WI38 (cell line): Measurements from ENCODE around the gene GABPB1.

Source experiments
- H3K4me3 ChIP-seq: 2 replicates; pipeline ENCODE4 v1.5.1; 2011; ENCODE audit warnings: low read depth, mild to moderate bottlenecking, control low read depth, low read length
- TF ChIP-seq, protein P1 (sequence below): IDR thresholded peaks from 2 replicates; pipeline ENCODE4 v1.5.1; 2012; ENCODE audit warnings: low read depth, mild to moderate bottlenecking, control low read depth, low read length

The GABPB1 gene

GRCh38 chr15:50250760-50251394 is 104.1 kb downstream of the GABPB1 start:
- TF ChIP-seq, protein P1, sequence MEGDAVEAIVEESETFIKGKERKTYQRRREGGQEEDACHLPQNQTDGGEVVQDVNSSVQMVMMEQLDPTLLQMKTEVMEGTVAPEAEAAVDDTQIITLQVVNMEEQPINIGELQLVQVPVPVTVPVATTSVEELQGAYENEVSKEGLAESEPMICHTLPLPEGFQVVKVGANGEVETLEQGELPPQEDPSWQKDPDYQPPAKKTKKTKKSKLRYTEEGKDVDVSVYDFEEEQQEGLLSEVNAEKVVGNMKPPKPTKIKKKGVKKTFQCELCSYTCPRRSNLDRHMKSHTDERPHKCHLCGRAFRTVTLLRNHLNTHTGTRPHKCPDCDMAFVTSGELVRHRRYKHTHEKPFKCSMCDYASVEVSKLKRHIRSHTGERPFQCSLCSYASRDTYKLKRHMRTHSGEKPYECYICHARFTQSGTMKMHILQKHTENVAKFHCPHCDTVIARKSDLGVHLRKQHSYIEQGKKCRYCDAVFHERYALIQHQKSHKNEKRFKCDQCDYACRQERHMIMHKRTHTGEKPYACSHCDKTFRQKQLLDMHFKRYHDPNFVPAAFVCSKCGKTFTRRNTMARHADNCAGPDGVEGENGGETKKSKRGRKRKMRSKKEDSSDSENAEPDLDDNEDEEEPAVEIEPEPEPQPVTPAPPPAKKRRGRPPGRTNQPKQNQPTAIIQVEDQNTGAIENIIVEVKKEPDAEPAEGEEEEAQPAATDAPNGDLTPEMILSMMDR: no peak

DNA sequence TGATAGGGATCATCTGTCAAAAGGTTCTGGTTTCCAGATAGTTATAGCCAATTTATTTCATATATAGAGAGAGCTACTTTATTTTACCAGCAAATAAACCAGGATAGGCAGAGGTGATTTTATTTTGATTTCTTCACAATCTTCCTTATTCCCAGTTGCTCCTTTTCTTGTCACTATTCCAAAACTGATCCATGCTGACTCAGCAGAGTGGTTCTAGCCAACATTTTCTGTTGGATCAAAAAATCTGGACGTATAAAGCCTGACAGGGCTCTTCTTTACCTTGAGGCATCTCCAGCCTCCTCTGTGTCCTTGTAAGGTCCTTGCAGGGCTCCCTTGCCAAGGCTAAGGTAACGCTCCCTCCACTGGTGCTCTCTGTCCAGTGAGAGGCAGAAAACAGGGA is 105.3 kb downstream of the GABPB1 start:
- TF ChIP-seq, protein P1: no peak
- no peak overlapping the region for H3K4me3 ChIP-seq

More at GRCh38 chr15:50250760-50251394, 104.1 kb downstream of the GABPB1 start:
- no peak overlapping the region for H3K4me3 ChIP-seq

DNA sequence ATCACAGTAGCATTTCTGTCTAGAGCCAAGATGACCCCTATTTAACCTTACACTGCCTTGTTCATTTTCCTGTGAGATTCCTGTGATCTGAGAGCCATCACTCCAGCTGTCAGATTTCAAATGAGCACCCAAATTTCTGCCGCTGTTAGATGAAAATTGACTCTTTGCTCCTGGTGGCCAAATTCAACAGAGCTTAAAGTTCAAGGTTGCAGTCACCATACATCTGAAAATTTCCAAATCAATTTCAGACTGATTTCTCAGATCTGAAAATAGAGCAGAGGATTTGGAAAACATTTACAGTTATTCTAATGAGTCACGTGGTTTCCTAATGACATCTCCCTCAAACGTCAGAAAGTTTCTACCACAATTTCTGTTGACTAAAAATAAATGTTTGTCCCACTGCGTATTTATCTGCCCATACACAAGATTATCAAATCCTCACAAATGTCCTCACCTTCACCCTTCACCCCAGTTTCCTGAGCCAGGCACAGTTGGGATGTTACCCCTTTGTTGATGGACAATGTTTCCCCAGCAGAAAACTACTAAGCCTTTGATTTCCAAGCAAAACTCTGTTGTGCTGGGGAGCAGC is 105.9 kb downstream of the GABPB1 start:
- no peak overlapping the region for H3K4me3 ChIP-seq
- TF ChIP-seq, protein P1: no peak

DNA sequence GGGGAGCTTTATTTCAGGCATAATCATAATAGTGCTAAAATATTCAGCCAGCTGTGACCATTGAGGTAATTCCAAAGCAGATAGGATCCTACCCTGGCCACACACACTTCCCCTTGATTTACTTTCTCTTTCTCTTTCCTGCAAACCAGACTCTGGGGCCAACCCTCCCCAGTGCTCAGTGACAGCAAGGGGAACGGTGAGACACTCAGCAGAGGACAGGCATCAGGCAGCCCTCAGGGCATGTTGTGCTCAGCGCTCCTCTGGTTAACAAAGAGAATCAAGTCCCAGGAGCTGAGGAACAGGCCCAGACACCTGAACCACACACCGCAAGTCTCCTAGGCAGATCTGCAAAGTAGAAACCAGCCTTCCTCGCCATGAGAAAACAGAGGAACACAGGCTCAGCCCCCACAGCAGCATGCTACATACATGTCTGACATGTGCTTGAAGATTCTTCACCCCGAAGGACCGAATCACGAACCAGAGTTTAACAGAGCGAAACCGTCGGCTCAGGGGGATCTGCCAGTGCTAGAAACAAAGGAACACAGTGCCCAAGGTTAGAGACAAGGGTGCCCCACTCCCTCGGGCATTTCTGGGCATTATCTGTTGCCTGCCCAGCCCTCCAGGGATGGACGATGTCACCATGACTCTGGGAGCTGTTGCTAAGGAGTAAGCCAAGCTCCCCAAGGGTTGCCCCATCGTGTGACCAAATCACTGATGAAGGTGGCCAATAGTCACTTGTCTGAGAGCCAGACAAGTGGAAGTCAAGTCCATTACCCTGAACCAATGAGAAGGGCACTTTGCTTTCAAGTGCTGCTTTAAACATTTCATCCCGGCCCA is 107.0 kb downstream of the GABPB1 start:
- H3K4me3 ChIP-seq: no peak overlapping the region
- TF ChIP-seq, protein P1: no peak

DNA sequence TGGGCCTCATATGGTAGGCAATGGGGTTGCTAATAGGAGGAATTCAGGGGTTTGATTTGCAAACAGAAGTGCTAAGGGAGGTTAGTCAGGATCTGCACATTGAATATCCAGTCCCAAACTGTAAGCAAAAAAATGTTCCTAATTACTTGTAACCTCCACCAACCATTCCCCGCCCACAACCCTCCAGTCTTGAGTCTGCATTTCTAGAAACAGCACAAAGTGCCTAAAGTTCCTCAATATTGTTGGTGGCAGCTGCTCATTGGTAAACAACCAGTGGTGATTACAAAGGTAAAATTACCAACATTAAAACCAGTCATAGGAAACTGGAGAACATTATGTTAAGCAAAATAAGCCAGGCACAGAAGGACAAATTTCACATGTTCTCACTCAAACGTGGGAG is 108.4 kb downstream of the GABPB1 start:
- no peak overlapping the region for H3K4me3 ChIP-seq
- TF ChIP-seq, protein P1: no peak

DNA sequence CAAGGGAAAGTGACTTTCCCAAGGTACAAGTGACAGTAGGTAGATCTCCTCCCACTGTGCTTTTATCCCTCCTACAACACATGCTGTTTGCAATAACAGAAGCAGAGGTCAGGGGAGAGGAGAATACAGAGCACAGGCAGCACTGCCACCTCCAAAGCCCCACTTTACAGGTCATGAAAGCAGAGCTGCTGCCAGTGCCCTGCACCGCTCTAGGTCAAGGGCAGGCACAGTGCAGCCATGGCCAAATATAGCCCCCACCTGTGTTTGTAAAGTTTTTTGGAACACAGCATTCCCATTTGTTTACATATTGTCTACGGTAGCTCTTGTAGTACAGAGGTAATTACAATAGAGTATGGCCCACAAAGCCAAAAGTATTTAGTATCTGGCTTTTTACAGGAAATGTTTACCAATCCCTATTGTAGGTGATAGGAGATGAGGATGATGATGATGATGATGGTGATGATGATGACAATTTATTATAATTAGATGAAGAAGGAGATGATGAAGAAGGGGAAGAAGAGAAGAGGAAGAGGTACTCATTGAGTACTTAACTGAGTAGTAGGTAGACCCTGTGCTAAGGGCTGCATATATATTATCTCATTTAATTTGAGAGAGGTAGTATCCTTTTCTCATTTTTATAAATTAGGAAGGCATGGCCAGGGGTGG is 109.9 kb downstream of the GABPB1 start:
- H3K4me3 ChIP-seq: no peak overlapping the region
- TF ChIP-seq, protein P1: no peak
